Articular chondrocyte of knee joint (primary cell): ENCODE data around the gene RBBP4. TPM values are rescaled to one million over a fixed set of nuclear protein-coding genes. Genes with fewer than 3 reads are reported as not detected.

Experiments
- small RNA-seq: library from RNA; depleted of rRNA; stranded (forward); fragments of <200 nt; gene quantifications from one replicate; pipeline ENCODE3, GENCODE V24; 2012
- total RNA-seq: library from RNA; depleted of rRNA; stranded (reverse); fragments of >200 nt; gene quantifications from 2 replicates; pipeline ENCODE4 v1.2.3, GENCODE V29; 2012

RBBP4 gene
- 107 and 115 TPM in 2 replicates for total RNA-seq

GRCh38 chr1:32650752-32651460 lies at the start of gene RBBP4:
Gene RBBP4, plus strand, starts transcription at chr1:32651208. Its CDS starts 99 bp downstream, at chr1:32651307.

GRCh38 chr1:32650248-32650751 lies 708 bp upstream of the RBBP4 start, which contains the start of gene ZBTB8OS:
Gene ZBTB8OS, minus strand, starts transcription at chr1:32650550. Its CDS starts 21 bp downstream, at chr1:32650529.

GRCh38 chr1:32702599-32703478 lies 51.8 kb downstream of the RBBP4 start, which contains the start of gene SYNC:
Gene SYNC, minus strand, starts transcription at chr1:32702770. Its CDS starts 110 bp downstream, at chr1:32702660.

Small RNA genes lying within 50 kb of the gene (small RNA-seq; reads per million reads assigned to genes)
- gene RF00019, result not detected

Other genes starting within 250 kb of the RBBP4 start
- gene ZBTB8B, start 186.1 kb upstream of the RBBP4 start, total RNA-seq, result under 0.01 TPM in 2 replicates
- 13.6 and 14.3 TPM in 2 replicates for gene ZBTB8A, start 111.8 kb upstream of the RBBP4 start, total RNA-seq
- gene ZBTB8OS, start 658 bp upstream of the RBBP4 start, total RNA-seq, result 51.7 and 60.4 TPM in 2 replicates
- gene SYNC, start 51.6 kb downstream of the RBBP4 start, total RNA-seq, result 111 and 116 TPM in 2 replicates
- gene YARS1, start 166.2 kb downstream of the RBBP4 start, total RNA-seq, result 119 and 135 TPM in 2 replicates
- 53.6 and 55.2 TPM in 2 replicates for gene S100PBP, start 166.4 kb downstream of the RBBP4 start, total RNA-seq
- gene FNDC5, start 219.7 kb downstream of the RBBP4 start, total RNA-seq, result 0.91 and 2.2 TPM in 2 replicates
- gene HPCA, start 235.3 kb downstream of the RBBP4 start, total RNA-seq, result not detected in 2 replicates